Mesenchymal stem cell (in vitro differentiated cells and primary cell): ENCODE data around the gene NPFF.

Source experiments
- DNase-seq: peaks from one replicate; pipeline ENCODE4 v3.0.0-alpha.2; 2013
- H2AFZ ChIP-seq: one replicate; pipeline ENCODE4 v1.6.1; 2013; ENCODE audit warnings: low read depth, mild to moderate bottlenecking, control low read depth, inconsistent platforms, low read length, moderate library complexity
- H2AK5ac ChIP-seq: 2 replicates; pipeline ENCODE4 v1.6.1; 2013; ENCODE audit warnings: low read length, moderate library complexity, mild to moderate bottlenecking, inconsistent platforms; ENCODE audit not compliant: severe bottlenecking
- H2BK120ac ChIP-seq: one replicate; pipeline ENCODE4 v1.6.1; 2013; ENCODE audit warnings: low read depth, mild to moderate bottlenecking, inconsistent platforms, low read length, moderate library complexity
- H2BK12ac ChIP-seq, 2 experiments: one replicate each; pipeline ENCODE4 v1.6.1; 2013; ENCODE audit warnings: inconsistent platforms in 2 of 2, low read length in 2 of 2, mild to moderate bottlenecking in 2 of 2, moderate library complexity in 2 of 2, control low read depth in 1 of 2
- H2BK15ac ChIP-seq: one replicate; pipeline ENCODE4 v1.6.1; 2013; ENCODE audit warnings: mild to moderate bottlenecking, low read depth, inconsistent platforms; ENCODE audit not compliant: poor library complexity, severe bottlenecking
- H2BK5ac ChIP-seq: 2 replicates; pipeline ENCODE4 v1.6.1; 2013; ENCODE audit warnings: low read depth, mild to moderate bottlenecking, low read length, control low read depth, inconsistent platforms; ENCODE audit not compliant: poor library complexity, severe bottlenecking
- H3K14ac ChIP-seq, 2 experiments: one replicate each; pipeline ENCODE4 v1.6.1; 2013; ENCODE audit warnings: inconsistent platforms in 2 of 2, low read length in 2 of 2, control low read depth in 1 of 2, mild to moderate bottlenecking in 1 of 2, moderate library complexity in 1 of 2
- H3K18ac ChIP-seq, 2 experiments: one replicate each; pipeline ENCODE4 v1.6.1; 2013; ENCODE audit warnings: inconsistent platforms in 2 of 2, low read length in 2 of 2, control low read depth in 1 of 2, low read depth in 1 of 2, mild to moderate bottlenecking in 1 of 2
- H3K23ac ChIP-seq, 2 experiments: one replicate each; pipeline ENCODE4 v1.6.1; 2013; ENCODE audit warnings: inconsistent platforms in 2 of 2, low read length in 2 of 2, mild to moderate bottlenecking in 2 of 2, moderate library complexity in 2 of 2, control low read depth in 1 of 2
- H3K27ac ChIP-seq: 2 replicates; pipeline ENCODE4 v1.5.1; 2013; ENCODE audit warnings: mild to moderate bottlenecking, moderate library complexity, low read length, control low read depth, inconsistent platforms; ENCODE audit not compliant: poor library complexity, severe bottlenecking
- H3K27me3 ChIP-seq, 2 experiments: 2 replicates each; pipeline versions ENCODE4 v1.6.1 to v1.7.0; 2013; ENCODE audit warnings: low read length in 2 of 2, mild to moderate bottlenecking in 2 of 2, moderate library complexity in 2 of 2, control low read depth in 1 of 2, inconsistent platforms in 1 of 2; ENCODE audit not compliant: control insufficient read depth in 1 of 2, insufficient read depth in 1 of 2
- H3K36me3 ChIP-seq, 2 experiments: 2 replicates each; pipeline versions ENCODE4 v1.6.1 to v1.7.0; 2013; ENCODE audit warnings: low read length in 2 of 2, control low read depth in 1 of 2, inconsistent platforms in 1 of 2, low read depth in 1 of 2, mild to moderate bottlenecking in 1 of 2; ENCODE audit not compliant: insufficient read depth in 2 of 2, control insufficient read depth in 1 of 2
- H3K4ac ChIP-seq, 2 experiments: one replicate each; pipeline ENCODE4 v1.6.1; 2013; ENCODE audit warnings: inconsistent platforms in 2 of 2, low read length in 2 of 2, mild to moderate bottlenecking in 2 of 2, moderate library complexity in 2 of 2, control low read depth in 1 of 2, low read depth in 1 of 2
- H3K4me1 ChIP-seq: 2 replicates; pipeline ENCODE4 v1.6.1; 2013; ENCODE audit warnings: low read depth, low read length, control low read depth; ENCODE audit not compliant: control insufficient read depth, insufficient read depth
- H3K4me2 ChIP-seq: 2 replicates; pipeline ENCODE4 v1.6.1; 2013; ENCODE audit warnings: low read length, mild to moderate bottlenecking, inconsistent platforms; ENCODE audit not compliant: poor library complexity, severe bottlenecking
- H3K4me3 ChIP-seq, 2 experiments: 2 replicates each; pipeline versions ENCODE4 v1.5.1 to v1.7.0; 2013; ENCODE audit warnings: low read length in 2 of 2, mild to moderate bottlenecking in 2 of 2, control low read depth in 1 of 2, low read depth in 1 of 2; ENCODE audit not compliant: insufficient read depth in 1 of 2
- H3K79me1 ChIP-seq: replicated peaks from 2 replicates; pipeline ENCODE4 v1.6.1; 2013; ENCODE audit warnings: mild to moderate bottlenecking, control low read depth, low read length, inconsistent platforms; ENCODE audit not compliant: poor library complexity, severe bottlenecking
- H3K9ac ChIP-seq: 2 replicates; pipeline ENCODE4 v1.7.0; 2013; ENCODE audit warnings: mild to moderate bottlenecking, low read length, moderate library complexity
- H3K9me3 ChIP-seq: 2 replicates; pipeline ENCODE4 v1.7.0; 2013; ENCODE audit warnings: mild to moderate bottlenecking, low read length; ENCODE audit not compliant: control insufficient read depth
- H4K8ac ChIP-seq: one replicate; pipeline ENCODE4 v1.6.1; 2013; ENCODE audit warnings: inconsistent platforms, mild to moderate bottlenecking, low read length, moderate library complexity
- H4K91ac ChIP-seq: one replicate; pipeline ENCODE4 v1.6.1; 2013; ENCODE audit warnings: mild to moderate bottlenecking, low read length, inconsistent platforms
- WGBS: methylation state at CpG from one replicate; pipeline ENCODE4 v1.1.7; 2013; ENCODE audit warnings: mixed read lengths; 5-methylcytosine and 5-hydroxymethylcytosine counted together

The NPFF gene

GRCh38 chr12:53523131-53523530 is 15.8 kb upstream of the NPFF start:
- DNase-seq, result no peak
- Histone ChIP-seq H3K79me1 (peaks cover 12% of the 10 kb centered on the region), H3K14ac (no peak overlapping the region), H3K36me3 (peaks cover 37 to 79% of the 10 kb centered on the region in 2 experiments), H3K27me3 (no peaks in the 10 kb centered on the region), H2BK15ac (no peak overlapping the region), H4K8ac (no peak overlapping the region), H3K4ac (no peak overlapping the region), H2AFZ (no peak overlapping the region), H3K4me1 (no peaks in the 10 kb centered on the region), H3K4me3 (no peak overlapping the region), H2AK5ac (no peak overlapping the region), H3K9ac (no peak overlapping the region), H3K23ac (no peak overlapping the region), H3K4me2 (no peak overlapping the region), H3K9me3 (no peaks in the 10 kb centered on the region), H2BK12ac (no peak overlapping the region), H3K18ac (no peak overlapping the region), H2BK5ac (no peak overlapping the region), H3K27ac (no peak overlapping the region), H2BK120ac (no peak overlapping the region), H4K91ac (no peak overlapping the region)
- WGBS, result 100% methylated on average over 3 of the region's 3 CpGs

- H3K4me3 ChIP-seq, result no peak overlapping the region
- H3K18ac ChIP-seq, result no peak overlapping the region
- no peak overlapping the region for H2AFZ ChIP-seq
- H2BK5ac ChIP-seq, result no peak overlapping the region
- H4K91ac ChIP-seq, result no peak overlapping the region
- WGBS, result 88% methylated on average over 5 of the region's 5 CpGs
- no peak overlapping the region for H2BK15ac ChIP-seq
- H3K27ac ChIP-seq, result no peak overlapping the region
- no peak overlapping the region for H3K4ac ChIP-seq
- H3K9me3 ChIP-seq, result no peaks in the 10 kb centered on the region
- H2AK5ac ChIP-seq, result no peak overlapping the region
- H2BK120ac ChIP-seq, result no peak overlapping the region
- no peaks in the 10 kb centered on the region for H3K27me3 ChIP-seq
- DNase-seq, result no peak
- H2BK12ac ChIP-seq, result no peak overlapping the region
- H3K79me1 ChIP-seq, result peaks cover 14% of the 10 kb centered on the region
- H3K4me2 ChIP-seq, result no peak overlapping the region
- peaks cover 39 to 93% of the 10 kb centered on the region in 2 experiments for H3K36me3 ChIP-seq
- H3K9ac ChIP-seq, result no peak overlapping the region
- no peak overlapping the region for H3K23ac ChIP-seq
- H3K4me1 ChIP-seq, result no peaks in the 10 kb centered on the region
- no peak overlapping the region for H4K8ac ChIP-seq
- H3K14ac ChIP-seq, result no peak overlapping the region
Measured at GRCh38 chr12:53518381-53518780, 11.1 kb upstream of the NPFF start.

- Histone ChIP-seq H3K27ac (no peak overlapping the region), H3K27me3 (no peaks in the 10 kb centered on the region)
Measured at GRCh38 chr12:53516758-53517455, 9.6 kb upstream of the NPFF start.

GRCh38 chr12:53515291-53515680 is 8.0 kb upstream of the NPFF start:
- Histone ChIP-seq H2BK5ac (no peak overlapping the region), H3K9ac (no peak overlapping the region), H3K36me3 (peaks cover 44 to 93% of the 10 kb centered on the region in 2 experiments), H3K4ac (no peak overlapping the region), H3K18ac (no peak overlapping the region), H4K8ac (no peak overlapping the region), H3K4me3 (no peak overlapping the region), H3K4me1 (no peaks in the 10 kb centered on the region), H2BK15ac (no peak overlapping the region), H2AFZ (no peak overlapping the region), H3K27ac (no peak overlapping the region), H3K4me2 (no peak overlapping the region), H3K14ac (no peak overlapping the region), H4K91ac (no peak overlapping the region), H3K23ac (no peak overlapping the region), H2AK5ac (no peak overlapping the region), H2BK120ac (no peak overlapping the region), H3K27me3 (no peaks in the 10 kb centered on the region), H2BK12ac (no peak overlapping the region), H3K79me1 (peaks cover 8% of the 10 kb centered on the region), H3K9me3 (no peaks in the 10 kb centered on the region)
- DNase-seq, result no peak
- WGBS, result 100% methylated on average over 2 of the region's 2 CpGs

More at GRCh38 chr12:53516758-53517455, 9.6 kb upstream of the NPFF start:
- 94% methylated on average over 12 of the region's 13 CpGs for WGBS
- Histone ChIP-seq H3K36me3 (peaks cover 41 to 94% of the 10 kb centered on the region in 2 experiments), H3K4me2 (no peak overlapping the region), H3K18ac (no peak overlapping the region), H3K4me1 (no peaks in the 10 kb centered on the region), H3K14ac (no peak overlapping the region), H3K9ac (no peak overlapping the region), H4K8ac (no peak overlapping the region), H3K4ac (no peak overlapping the region), H2BK5ac (no peak overlapping the region), H2AFZ (no peak overlapping the region), H2AK5ac (no peak overlapping the region), H2BK120ac (no peak overlapping the region), H2BK12ac (no peak overlapping the region), H3K9me3 (no peaks in the 10 kb centered on the region), H3K23ac (no peak overlapping the region), H2BK15ac (no peak overlapping the region), H4K91ac (no peak overlapping the region), H3K79me1 (peaks cover 14% of the 10 kb centered on the region), H3K4me3 (no peak overlapping the region)
- no peak for DNase-seq
